ENCODE results near the gene GLB1L2.
"Not testable (repeated sequence)": the region's sequence is repeated elsewhere in the genome, so short reads cannot be mapped to it uniquely, and the experiment has no call there.

Gene GLB1L2, protein sequence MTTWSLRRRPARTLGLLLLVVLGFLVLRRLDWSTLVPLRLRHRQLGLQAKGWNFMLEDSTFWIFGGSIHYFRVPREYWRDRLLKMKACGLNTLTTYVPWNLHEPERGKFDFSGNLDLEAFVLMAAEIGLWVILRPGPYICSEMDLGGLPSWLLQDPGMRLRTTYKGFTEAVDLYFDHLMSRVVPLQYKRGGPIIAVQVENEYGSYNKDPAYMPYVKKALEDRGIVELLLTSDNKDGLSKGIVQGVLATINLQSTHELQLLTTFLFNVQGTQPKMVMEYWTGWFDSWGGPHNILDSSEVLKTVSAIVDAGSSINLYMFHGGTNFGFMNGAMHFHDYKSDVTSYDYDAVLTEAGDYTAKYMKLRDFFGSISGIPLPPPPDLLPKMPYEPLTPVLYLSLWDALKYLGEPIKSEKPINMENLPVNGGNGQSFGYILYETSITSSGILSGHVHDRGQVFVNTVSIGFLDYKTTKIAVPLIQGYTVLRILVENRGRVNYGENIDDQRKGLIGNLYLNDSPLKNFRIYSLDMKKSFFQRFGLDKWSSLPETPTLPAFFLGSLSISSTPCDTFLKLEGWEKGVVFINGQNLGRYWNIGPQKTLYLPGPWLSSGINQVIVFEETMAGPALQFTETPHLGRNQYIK

GRCh38 chr11:134331354-134332188 is at the start of gene GLB1L2:
GLB1L2 (plus strand) TSS chr11:134331988; CDS start chr11:134332062, 74 bp downstream.
- DNase-seq (ENCODE audit: low read depth) = peak; percentile 28

- no peak for DNase-seq (ENCODE audit: low read depth)
These were observed 49.4 kb upstream of the GLB1L2 start for GRCh38 chr11:134282121-134283045.

DNA sequence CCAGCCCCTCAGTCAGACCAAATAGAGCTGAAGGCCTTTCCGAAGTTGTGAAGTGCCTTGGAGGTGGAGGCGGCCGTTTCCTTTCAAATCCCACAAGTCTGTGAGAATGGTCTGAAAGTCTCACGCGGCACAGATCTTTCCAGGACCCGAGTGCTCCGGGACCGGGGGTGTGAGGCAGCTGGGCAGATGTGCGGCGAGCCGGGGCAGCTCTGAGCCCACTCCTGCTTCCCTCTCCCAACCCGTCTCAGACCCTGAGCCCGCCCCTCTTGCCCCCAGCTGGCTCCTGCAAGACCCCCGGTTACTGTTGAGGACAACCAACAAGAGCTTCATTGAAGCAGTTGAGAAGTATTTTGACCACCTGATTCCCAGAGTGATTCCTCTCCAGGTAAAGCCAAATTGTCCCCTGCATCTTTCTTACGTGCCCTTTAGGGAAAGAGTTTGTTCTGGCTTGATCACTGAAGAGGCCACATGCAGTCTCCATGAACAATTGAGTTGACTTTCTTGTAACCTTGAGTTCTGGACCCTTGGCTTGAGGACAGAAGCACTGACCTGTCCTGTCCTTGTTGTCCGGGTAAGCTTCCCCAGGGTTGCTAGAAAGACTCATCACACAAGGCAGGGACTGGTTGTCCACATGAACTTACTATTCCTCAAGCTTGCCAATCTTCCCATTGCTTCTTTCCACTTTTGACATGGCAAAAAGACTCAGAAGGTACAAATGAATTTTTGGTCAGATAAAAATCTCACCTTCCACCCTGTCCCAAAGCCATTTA is 48.1 kb upstream of the GLB1L2 start:
- DNase-seq (ENCODE audit: low read depth) = no peak

DNA sequence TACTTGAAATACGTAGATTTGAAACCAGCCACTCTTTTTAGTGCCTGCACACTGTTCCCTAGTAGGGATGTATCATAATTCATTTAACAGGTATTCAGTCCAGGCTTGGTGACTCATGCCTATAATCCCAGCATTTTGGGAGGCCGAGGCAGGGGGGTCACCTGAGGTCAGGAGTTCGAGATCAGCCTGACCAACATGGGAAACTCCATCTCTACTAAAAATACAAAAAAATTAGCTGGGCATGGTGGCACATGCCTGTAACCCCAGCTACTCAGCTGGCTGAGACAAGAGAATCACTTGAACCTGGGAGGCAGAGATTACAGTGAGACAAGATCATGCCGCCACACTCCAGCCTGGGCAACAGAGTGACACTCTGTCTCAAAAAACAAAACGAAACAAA is 47.4 kb upstream of the GLB1L2 start:
- not testable (repeated sequence) for DNase-seq (ENCODE audit: low read depth)

- DNase-seq (ENCODE audit: low read depth) = no peak
These were observed 44.2 kb upstream of the GLB1L2 start for GRCh38 chr11:134287561-134287960.

DNA sequence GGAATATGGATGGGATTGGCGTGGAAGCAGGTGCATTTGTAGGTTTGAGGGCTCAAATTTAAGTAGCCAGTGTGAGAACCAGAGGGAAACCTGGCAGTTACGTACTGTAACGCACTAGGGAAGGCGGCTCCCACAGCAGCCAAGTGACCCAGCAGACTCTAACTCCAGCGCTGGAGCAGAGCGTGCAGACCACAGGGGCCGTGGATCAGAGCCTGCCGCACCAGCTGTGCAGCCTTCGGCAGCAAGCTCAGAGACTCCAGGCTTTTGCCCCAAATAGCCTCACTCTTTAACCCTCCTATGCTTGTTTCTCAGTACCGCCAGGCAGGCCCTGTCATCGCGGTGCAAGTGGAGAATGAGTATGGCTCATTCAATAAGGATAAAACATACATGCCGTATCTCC is 43.3 kb upstream of the GLB1L2 start:
- no peak for DNase-seq (ENCODE audit: low read depth)

GRCh38 chr11:134289167-134289566 is 42.6 kb upstream of the GLB1L2 start:
- no peak for DNase-seq (ENCODE audit: low read depth)

DNA sequence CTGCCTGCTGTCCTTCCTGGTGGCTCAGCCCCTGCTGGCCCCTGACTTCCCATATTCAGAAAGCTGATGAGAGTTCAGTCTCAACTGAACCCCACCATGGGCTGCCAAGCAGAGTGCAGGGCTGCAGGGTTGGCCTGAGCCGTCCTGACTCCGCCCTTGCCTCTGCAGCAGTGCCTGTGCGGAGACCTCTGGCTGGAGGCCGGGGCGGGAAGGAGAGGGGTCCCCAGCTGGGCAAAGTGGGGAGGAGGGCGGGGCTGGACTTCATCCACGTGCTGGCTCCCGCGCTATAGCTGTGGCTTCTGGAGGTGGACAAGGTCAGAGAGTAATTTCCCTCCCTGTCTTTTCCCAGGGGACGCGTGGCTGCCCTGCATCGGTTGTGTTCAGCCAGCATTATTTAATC is 42.0 kb upstream of the GLB1L2 start:
- DNase-seq (ENCODE audit: low read depth) = no peak

DNA sequence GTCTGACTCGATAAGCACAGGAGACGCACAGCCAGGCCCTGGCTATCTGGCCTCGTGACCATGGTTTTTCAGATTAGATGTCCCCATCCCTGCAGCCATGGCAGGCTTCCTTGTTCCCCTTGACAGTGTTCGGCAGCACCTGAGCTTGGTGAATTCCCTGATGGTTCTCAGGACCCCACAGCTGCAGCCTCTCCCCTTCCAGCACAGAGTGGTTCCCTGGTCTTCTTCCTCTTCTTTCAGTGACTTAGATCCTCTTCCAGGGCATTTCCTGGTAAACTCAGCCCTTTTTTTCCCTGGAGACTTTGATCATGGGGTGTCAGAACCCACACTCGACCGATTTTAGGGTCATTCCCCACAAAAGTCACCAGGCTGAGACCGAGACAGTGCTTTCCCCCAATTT is 41.1 kb upstream of the GLB1L2 start:
- DNase-seq (ENCODE audit: low read depth) = no peak

DNA sequence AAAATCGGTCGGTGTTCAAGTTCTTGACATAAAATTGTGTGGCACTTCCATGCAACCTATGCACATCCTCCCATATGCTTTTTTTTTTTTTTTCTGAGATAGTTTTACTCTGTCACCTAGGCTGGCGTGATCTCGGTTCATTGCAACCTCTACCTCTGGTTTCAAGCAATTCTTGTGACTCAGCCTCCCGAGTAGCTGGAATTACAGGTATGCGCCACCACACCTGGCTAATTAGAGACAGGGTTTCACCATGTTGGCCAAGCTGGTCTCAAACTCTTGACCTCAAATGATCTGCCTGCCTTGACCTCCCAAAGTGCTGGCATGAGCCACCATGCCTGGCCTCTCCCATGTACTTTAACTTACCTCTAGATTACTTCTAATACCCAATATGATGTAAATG is 40.6 kb upstream of the GLB1L2 start:
- no peak for DNase-seq (ENCODE audit: low read depth)

DNA sequence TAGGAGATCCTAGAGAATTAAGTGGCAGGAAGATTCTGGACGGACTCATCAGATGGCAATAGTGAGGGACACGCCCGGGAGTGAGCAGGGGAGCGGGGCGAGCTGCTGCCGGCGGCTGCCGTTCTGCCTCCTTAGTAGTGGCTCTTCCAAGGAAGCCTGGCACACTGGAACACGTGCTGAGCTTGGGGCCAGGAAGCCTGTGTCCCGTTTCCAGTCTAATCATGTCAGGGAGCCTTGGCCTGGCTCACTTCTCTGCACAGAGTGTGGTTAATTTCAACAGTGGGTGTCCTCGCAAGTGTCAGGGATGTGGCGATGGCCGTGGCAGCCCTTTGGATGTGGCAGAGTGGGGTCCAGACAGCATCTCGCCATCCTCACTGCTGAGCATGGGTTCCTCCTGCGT is 39.1 kb upstream of the GLB1L2 start:
- DNase-seq (ENCODE audit: low read depth) = no peak

DNA sequence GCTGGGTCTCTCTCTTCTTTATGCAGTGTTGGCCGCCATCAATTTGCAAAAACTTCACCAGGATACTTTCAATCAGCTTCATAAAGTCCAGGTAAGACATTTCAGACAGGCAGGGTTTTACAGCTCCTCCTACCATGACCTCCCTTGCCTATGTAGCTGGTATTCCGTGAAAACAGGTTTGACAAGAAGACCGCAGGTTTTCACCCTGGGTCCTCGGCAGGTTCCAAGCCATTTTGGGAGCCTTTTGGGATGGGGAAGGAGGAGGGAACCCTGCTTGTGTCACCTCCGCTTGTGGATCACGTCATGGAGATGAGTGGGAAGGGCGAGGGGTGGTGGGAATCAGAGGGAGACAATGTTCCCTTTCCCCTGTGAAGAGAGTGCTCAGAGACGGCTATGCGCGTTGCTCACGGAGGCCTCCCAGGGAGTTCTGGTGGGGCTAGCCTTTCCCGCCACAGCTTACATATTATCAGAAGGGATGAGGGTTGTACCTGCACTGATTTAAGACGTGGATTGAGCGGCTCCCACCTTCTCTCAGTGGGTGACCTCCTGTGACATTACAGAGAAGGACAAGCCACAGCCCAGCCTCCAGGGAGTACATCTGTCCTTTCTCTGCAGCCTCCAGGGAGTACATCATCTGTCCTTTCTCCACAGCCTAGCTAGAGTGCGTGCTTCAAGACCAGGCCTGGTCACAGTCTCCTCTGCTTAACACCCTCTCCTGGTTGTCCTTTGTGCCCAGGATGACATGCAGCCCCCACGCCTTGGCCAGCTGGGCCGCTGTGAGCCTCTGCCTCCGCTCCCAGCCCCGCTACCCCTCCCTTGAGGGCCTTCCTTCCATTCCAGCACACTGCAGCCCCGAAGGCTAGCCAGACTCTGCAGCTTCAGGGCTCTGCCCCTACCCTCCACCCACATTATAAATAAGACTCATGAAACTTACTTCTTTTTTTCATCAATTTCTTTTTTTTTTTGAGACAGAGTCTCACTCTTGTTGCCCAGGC is 38.4 kb upstream of the GLB1L2 start:
- DNase-seq (ENCODE audit: low read depth) = no peak

DNA sequence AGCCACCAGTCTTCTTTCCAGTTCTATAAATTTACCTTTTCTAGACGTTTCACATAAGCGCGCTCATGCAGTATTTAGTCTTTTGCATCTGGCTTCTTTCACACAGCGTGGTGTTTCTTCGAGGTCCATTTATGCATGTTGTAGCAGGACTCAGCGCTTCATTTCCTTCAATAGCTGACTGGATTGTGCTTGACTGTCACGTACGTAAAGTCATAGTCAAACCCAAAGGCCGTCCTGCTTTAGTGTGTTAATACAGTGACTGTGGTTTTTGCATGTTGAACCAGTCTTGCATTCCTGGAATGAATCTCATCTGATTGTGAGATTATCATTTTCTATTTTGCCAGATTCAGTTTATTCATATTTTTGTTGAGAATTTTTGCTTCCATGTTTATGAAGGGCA is 37.1 kb upstream of the GLB1L2 start:
- no peak for DNase-seq (ENCODE audit: low read depth)

DNA sequence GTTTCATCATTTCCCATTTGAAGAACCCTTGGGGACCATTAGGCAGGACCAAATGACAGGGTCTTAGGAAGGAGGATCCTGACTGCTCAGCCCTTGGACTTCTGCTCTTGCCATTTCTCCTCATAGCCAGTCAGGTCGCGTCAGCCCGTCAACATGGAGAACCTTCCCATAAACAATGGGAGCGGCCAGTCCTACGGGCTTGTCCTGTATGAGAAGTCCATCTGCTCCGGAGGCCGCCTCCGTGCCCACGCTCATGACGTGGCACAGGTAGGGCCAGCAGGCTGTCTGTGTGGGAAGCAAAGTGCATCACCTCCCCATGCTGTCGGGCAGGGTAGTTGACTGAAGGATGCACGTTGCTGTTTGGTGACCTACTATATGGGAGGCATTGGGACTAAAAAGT is 19.6 kb upstream of the GLB1L2 start:
- DNase-seq (ENCODE audit: low read depth) = no peak

GRCh38 chr11:134312807-134313206 is 19.0 kb upstream of the GLB1L2 start:
- no peak for DNase-seq (ENCODE audit: low read depth)

GRCh38 chr11:134313379-134313778 is 18.4 kb upstream of the GLB1L2 start:
- no peak for DNase-seq (ENCODE audit: low read depth)

DNA sequence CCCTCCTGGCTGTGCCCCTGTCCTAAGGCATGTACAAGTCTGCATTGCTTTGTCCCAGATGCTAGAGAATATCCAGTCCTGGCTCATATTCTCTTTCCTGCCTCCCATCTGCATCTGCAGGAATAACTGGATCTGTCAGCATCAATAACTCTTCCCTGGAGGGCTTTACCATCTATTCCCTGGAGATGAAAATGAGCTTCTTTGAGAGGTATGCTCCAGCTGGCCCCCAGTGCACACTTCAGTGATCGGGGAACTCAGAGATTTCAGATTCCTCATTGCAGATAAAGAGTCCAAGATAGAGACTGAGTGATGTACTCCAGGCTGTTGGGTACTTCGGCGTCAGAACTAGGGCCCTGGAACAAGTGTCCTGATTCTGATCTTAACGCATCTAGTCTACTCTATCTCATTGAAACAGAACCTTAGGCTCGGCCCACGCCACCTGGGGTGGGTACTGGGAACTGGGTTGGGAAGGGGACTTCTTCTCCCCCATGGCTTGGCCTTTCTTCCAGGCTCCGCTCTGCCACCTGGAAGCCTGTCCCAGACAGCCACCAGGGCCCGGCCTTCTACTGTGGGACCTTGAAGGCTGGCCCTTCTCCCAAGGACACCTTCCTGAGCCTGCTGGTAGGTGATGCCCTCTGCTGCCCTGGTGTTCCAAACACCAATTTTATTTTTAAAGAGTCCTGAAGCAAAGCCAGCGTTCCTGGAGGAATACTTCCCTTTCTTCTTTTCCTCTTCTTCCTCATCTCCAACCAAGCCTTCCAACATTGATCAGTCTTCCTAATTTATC is 17.8 kb upstream of the GLB1L2 start:
- no peak for DNase-seq (ENCODE audit: low read depth)

DNA sequence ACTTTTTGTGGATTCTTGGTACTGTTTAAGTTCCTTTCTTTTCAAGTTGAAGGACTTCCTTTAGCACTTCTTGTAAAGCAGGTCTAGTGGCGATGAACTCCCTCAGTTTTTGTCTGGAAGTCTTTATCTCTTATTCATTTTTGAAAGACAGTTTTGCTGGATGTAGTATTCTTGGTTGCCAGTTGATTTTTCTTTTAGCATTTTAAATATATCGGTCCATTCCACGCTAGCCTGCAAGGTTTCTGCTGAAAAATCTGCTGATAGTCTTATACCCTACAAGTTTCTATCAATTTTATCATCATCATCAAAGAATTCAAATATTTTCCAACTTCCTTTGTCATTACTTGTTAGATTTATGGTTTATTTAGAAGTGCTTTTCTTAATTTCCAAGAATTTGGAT is 14.7 kb upstream of the GLB1L2 start:
- DNase-seq (ENCODE audit: low read depth) = no peak

DNA sequence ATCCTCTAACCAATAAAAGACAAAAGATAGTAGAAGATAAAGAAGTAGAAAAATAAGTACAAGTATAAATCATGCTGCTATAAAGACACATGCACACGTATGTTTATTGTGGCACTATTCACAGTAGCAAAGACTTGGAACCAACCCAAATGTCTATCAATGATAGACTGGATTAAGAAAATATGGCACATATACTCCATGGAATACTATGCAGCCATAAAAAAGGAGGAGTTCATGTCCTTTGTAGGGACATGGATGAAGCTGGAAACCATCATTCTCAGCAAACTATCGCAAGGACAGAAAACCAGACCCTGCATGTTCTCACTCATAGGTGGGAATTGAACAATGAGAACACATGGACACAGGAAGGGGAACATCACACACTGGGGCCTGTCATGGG is 10.4 kb upstream of the GLB1L2 start:
- not testable (repeated sequence) for DNase-seq (ENCODE audit: low read depth)
